KMS-11 (cell line): Measurements from ENCODE around the gene GRM1.

Experiments used
- H2AFZ ChIP-seq: fragments of 200-600 bp; sonication (generic); 2 replicates; pipeline ENCODE4 v1.6.1; 2016; ENCODE audit warnings: antibody characterized with exemption, mixed run types, low read depth
- H3K27ac ChIP-seq: fragments of 200-600 bp; sonication (generic); 2 replicates; pipeline ENCODE4 v1.6.1; 2016; ENCODE audit warnings: mild to moderate bottlenecking, mixed run types
- H3K27me3 ChIP-seq: fragments of 200-600 bp; sonication (generic); 2 replicates; pipeline ENCODE4 v1.6.1; 2017; ENCODE audit warnings: mild to moderate bottlenecking, low read depth, mixed run types, moderate library complexity; ENCODE audit not compliant: insufficient read depth
- H3K36me3 ChIP-seq: fragments of 200-600 bp; sonication (generic); 2 replicates; pipeline ENCODE4 v1.6.1; 2017; ENCODE audit warnings: mild to moderate bottlenecking, mixed run types; ENCODE audit not compliant: insufficient read depth
- H3K4me1 ChIP-seq: fragments of 200-600 bp; sonication (generic); 2 replicates; pipeline ENCODE4 v1.6.1; 2016; ENCODE audit warnings: mild to moderate bottlenecking, low read depth, mixed run types; ENCODE audit not compliant: poor library complexity, severe bottlenecking
- H3K4me2 ChIP-seq: fragments of 200-600 bp; sonication (generic); 2 replicates; pipeline ENCODE4 v1.7.0; 2016; ENCODE audit warnings: mild to moderate bottlenecking, mixed run types
- H3K4me3 ChIP-seq: fragments of 200-600 bp; sonication (generic); IDR thresholded peaks from 2 replicates; pipeline ENCODE4 v1.6.1; 2017; ENCODE audit warnings: low read depth, low read length, mixed read lengths; ENCODE audit not compliant: insufficient read depth
- H3K79me2 ChIP-seq: fragments of 200-600 bp; sonication (generic); 2 replicates; pipeline ENCODE4 v1.6.1; 2016; ENCODE audit warnings: low read depth, mixed run types; ENCODE audit not compliant: insufficient read depth
- H3K9ac ChIP-seq: fragments of 200-600 bp; sonication (generic); 2 replicates; pipeline ENCODE4 v1.6.1; 2016; ENCODE audit warnings: mild to moderate bottlenecking, mixed run types
- H4K20me1 ChIP-seq: fragments of 200-600 bp; sonication (generic); 2 replicates; pipeline ENCODE4 v1.6.1; 2016; ENCODE audit warnings: mild to moderate bottlenecking, mixed run types; ENCODE audit not compliant: insufficient read depth
- CTCF ChIP-seq: fragments of 200-600 bp; sonication (generic); conservative IDR thresholded peaks from 2 replicates; pipeline ENCODE4 v1.6.1; 2017; ENCODE audit warnings: low read depth, mild to moderate bottlenecking, antibody characterized with exemption, low read length, moderate library complexity, mixed read lengths

The GRM1 gene

GRCh38 chr6:146367061-146367460 lies 338.2 kb downstream of the GRM1 start:
- no peaks in the 10 kb centered on the region for H3K79me2 ChIP-seq
- H3K36me3 ChIP-seq, result no peaks in the 10 kb centered on the region
- TF ChIP-seq CTCF, result no peak
- H2AFZ ChIP-seq, result no peak overlapping the region
- H4K20me1 ChIP-seq, result no peaks in the 10 kb centered on the region
- H3K9ac ChIP-seq, result no peak overlapping the region
- no peaks in the 10 kb centered on the region for H3K4me1 ChIP-seq
- no peak overlapping the region for H3K27ac ChIP-seq
- H3K27me3 ChIP-seq, result no peaks in the 10 kb centered on the region
- no peak overlapping the region for H3K4me2 ChIP-seq
- H3K4me3 ChIP-seq, result no peak overlapping the region

- TF ChIP-seq CTCF, result no peak
- Histone ChIP-seq H3K27ac (no peak overlapping the region), H3K4me3 (no peak overlapping the region), H2AFZ (no peak overlapping the region), H3K9ac (no peak overlapping the region), H3K4me2 (no peak overlapping the region), H3K4me1 (no peaks in the 10 kb centered on the region), H3K79me2 (no peaks in the 10 kb centered on the region), H3K36me3 (no peaks in the 10 kb centered on the region), H4K20me1 (no peaks in the 10 kb centered on the region), H3K27me3 (no peaks in the 10 kb centered on the region)
Observed at GRCh38 chr6:146369866-146370265, 341.0 kb downstream of the GRM1 start.

- Histone ChIP-seq H2AFZ (no peak overlapping the region), H4K20me1 (no peaks in the 10 kb centered on the region), H3K79me2 (no peaks in the 10 kb centered on the region), H3K4me1 (no peaks in the 10 kb centered on the region), H3K9ac (no peak overlapping the region), H3K4me2 (no peak overlapping the region), H3K36me3 (no peaks in the 10 kb centered on the region), H3K4me3 (no peak overlapping the region), H3K27me3 (no peaks in the 10 kb centered on the region), H3K27ac (no peak overlapping the region)
- no peak for TF ChIP-seq CTCF
Observed at GRCh38 chr6:146381486-146381885, 352.6 kb downstream of the GRM1 start.

GRCh38 chr6:146388736-146389364 lies 360.0 kb downstream of the GRM1 start:
- Histone ChIP-seq H3K36me3 (no peaks in the 10 kb centered on the region), H3K4me3 (no peak overlapping the region), H3K9ac (no peak overlapping the region), H3K27ac (no peak overlapping the region), H3K27me3 (no peaks in the 10 kb centered on the region), H3K79me2 (no peaks in the 10 kb centered on the region), H2AFZ (no peak overlapping the region), H3K4me1 (no peaks in the 10 kb centered on the region), H3K4me2 (no peak overlapping the region), H4K20me1 (no peaks in the 10 kb centered on the region)
- TF ChIP-seq CTCF, result no peak
